Mammary epithelial cell (primary cell): ENCODE measurements around the gene COL18A1.

Source experiments
- CTCF ChIP-seq, 2 donors: IDR thresholded peaks in 1 of 2; conservative IDR thresholded peaks in 1 of 2; 2 replicates each; pipeline ENCODE4 v1.5.1; 2011 to 2012; ENCODE audit warnings: inconsistent platforms in 2 of 2, low read length in 2 of 2, mild to moderate bottlenecking in 2 of 2, control low read depth in 1 of 2, low read depth in 1 of 2; ENCODE audit not compliant: insufficient read depth in 1 of 2; ENCODE audit errors: extremely low read depth in 1 of 2
- EZH2 ChIP-seq: IDR thresholded peaks from 2 replicates; pipeline ENCODE4 v1.6.1; 2012; ENCODE audit warnings: low read length, inconsistent platforms, borderline replicate concordance

GRCh38 chr21:45448810-45449657 lies 44.1 kb downstream of the COL18A1 start:
- TF ChIP-seq CTCF (conservative IDR thresholded peaks at IDR 0.05 in 1 of 2, IDR thresholded peaks at IDR 0.05 in 1 of 2; ENCODE audit: extremely low read depth in 1 of 2, insufficient read depth in 1 of 2, low read depth in 1 of 2, low read length in 2 of 2), result no peak
- TF ChIP-seq EZH2, result no peak
